Adrenal gland (tissue), 5 donors: Measurements from ENCODE around the gene CEPT1.

Experiments used
- CTCF ChIP-seq, 6 experiments: fragments of 450-650 bp in 4 of 6; fragments of 200-600 bp in 2 of 6; sonication (generic) in 1 of 6; IDR thresholded peaks; 1 replicate in 5 of 6; 2 replicates in 1 of 6; pipeline versions ENCODE4 v1.5.1 to v1.8.0; 2016 to 2021; ENCODE audit warnings: antibody characterized with exemption in 6 of 6, mild to moderate bottlenecking in 2 of 6, moderate library complexity in 1 of 6
- POLR2A ChIP-seq, 2 donors: fragments of 450-650 bp; IDR thresholded peaks; one replicate each; pipeline ENCODE4 v1.6.1; 2017; ENCODE audit warnings: antibody characterized with exemption in 2 of 2, mild to moderate bottlenecking in 2 of 2, moderate library complexity in 1 of 2
- donor health status: DM: no; HTN: no; CAD: no.

- TF ChIP-seq POLR2A (IDR thresholded peaks at IDR 0.05), result no peak
- TF ChIP-seq CTCF (IDR thresholded peaks at IDR 0.05), result no peak
These were observed 29.7 kb upstream of the CEPT1 start for GRCh38 chr1:111110197-111110899.
